ENCODE measurements around the gene IFT88. TPM values are rescaled to one million over a fixed set of nuclear protein-coding genes. Genes with fewer than 3 reads are reported as not detected.

IFT88 gene
- total RNA-seq, 4 donors from 2014 or later: 7.9 to 47.5 (median 27.6) TPM

GRCh38 chr13:20666948-20667347, 100.0 kb downstream of the IFT88 start:
- DNase-seq: no peak
- H3K27me3 ChIP-seq: no peaks in the 10 kb centered on the region
- TF ChIP-seq CTCF (IDR thresholded peaks at IDR 0.05) (no peak), POLR2A (IDR thresholded peaks at IDR 0.05) (no peak)
- no peaks in the 10 kb centered on the region for H3K4me1 ChIP-seq
- H3K9me3 ChIP-seq: no peaks in the 10 kb centered on the region
- H3K4me3 ChIP-seq: no peak overlapping the region
- intact Hi-C loops (cut with DNase I; ENCODE audit: low total_unique reads): no loop called here
- H3K27ac ChIP-seq: no peak overlapping the region
- no peaks in the 10 kb centered on the region for H3K36me3 ChIP-seq

DNA sequence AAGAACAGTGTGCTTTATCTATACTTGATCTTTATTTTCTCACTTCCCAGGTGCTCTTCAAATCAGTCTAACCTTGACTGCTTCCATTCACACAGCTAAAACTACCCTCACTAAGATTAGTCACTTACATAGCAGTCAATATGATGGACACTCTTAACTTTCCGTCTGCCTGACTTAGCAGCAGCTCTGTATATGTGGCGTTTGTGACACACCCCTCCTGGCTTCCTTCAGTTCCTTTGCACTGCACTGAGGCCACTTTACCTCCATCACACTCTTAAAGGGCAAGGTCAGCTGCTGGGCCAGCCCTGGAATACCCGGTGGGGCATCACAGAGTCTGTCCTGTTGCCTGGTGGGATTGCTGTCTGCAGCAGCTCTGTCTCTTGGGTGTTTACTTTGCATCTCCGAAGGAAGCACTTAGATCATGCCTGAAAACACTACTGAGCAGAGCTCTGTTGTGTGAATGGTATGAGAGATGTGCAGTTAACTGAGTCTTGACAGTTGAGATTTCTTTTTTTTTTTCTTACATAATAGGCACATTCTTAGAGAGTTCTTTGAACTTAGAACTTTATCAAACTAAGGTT, 101.0 kb downstream of the IFT88 start:
- Histone ChIP-seq H3K4me1 (no peaks in the 10 kb centered on the region), H3K9me3 (no peaks in the 10 kb centered on the region), H3K4me3 (no peak overlapping the region), H3K27ac (no peak overlapping the region), H3K27me3 (no peaks in the 10 kb centered on the region), H3K36me3 (no peaks in the 10 kb centered on the region)
- no peak for DNase-seq
- intact Hi-C loops (cut with DNase I; ENCODE audit: low total_unique reads): no loop called here
- no peak for TF ChIP-seq POLR2A (IDR thresholded peaks at IDR 0.05)
- TF ChIP-seq CTCF (IDR thresholded peaks at IDR 0.05): no peak

- H3K4me3 ChIP-seq: no peak overlapping the region
- no peaks in the 10 kb centered on the region for H3K27me3 ChIP-seq
- TF ChIP-seq POLR2A (IDR thresholded peaks at IDR 0.05) (no peak), CTCF (IDR thresholded peaks at IDR 0.05) (no peak)
- no peak for DNase-seq
- H3K9me3 ChIP-seq: no peaks in the 10 kb centered on the region
- no peak overlapping the region for H3K27ac ChIP-seq
- no peaks in the 10 kb centered on the region for H3K4me1 ChIP-seq
- H3K36me3 ChIP-seq: no peaks in the 10 kb centered on the region
- intact Hi-C loops (cut with DNase I; ENCODE audit: low total_unique reads): no loop called here
Measured at GRCh38 chr13:20669162-20669561, 102.2 kb downstream of the IFT88 start.

DNA sequence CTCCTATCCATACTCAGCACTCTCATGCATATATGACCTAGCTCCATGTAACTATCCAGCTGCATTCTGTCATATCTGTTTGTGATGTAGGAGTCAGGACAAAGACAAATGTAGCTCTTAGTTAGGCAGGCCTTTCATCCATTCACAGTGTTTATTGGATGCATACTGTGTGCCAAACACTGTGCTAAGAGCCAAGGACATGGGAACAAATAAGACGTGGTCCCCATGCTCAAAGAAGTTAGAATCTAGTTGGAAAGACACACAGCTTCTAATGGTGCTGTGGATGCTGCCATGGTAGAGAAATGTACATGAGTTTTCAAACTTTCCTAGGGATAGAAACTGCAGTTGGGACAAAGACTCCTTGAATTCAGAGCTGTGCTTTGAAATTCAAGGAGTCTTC, 104.8 kb downstream of the IFT88 start:
- no peaks in the 10 kb centered on the region for H3K4me1 ChIP-seq
- intact Hi-C loops (cut with DNase I; ENCODE audit: low total_unique reads): no loop called here
- no peak overlapping the region for H3K27ac ChIP-seq
- no peaks in the 10 kb centered on the region for H3K27me3 ChIP-seq
- H3K36me3 ChIP-seq: no peaks in the 10 kb centered on the region
- TF ChIP-seq CTCF (IDR thresholded peaks at IDR 0.05) (no peak), POLR2A (IDR thresholded peaks at IDR 0.05) (no peak)
- no peak overlapping the region for H3K4me3 ChIP-seq
- H3K9me3 ChIP-seq: no peaks in the 10 kb centered on the region
- DNase-seq: no peak

GRCh38 chr13:20672772-20673171, 105.8 kb downstream of the IFT88 start:
- no peak for TF ChIP-seq POLR2A (IDR thresholded peaks at IDR 0.05)
- TF ChIP-seq CTCF (IDR thresholded peaks at IDR 0.05): no peak
- Histone ChIP-seq H3K27me3 (no peaks in the 10 kb centered on the region), H3K4me1 (no peaks in the 10 kb centered on the region), H3K9me3 (no peaks in the 10 kb centered on the region), H3K4me3 (no peak overlapping the region), H3K27ac (no peak overlapping the region), H3K36me3 (no peaks in the 10 kb centered on the region)
- no peak for DNase-seq
- intact Hi-C loops (cut with DNase I; ENCODE audit: low total_unique reads): no loop called here

Measured in uterus (tissue), 4 donors.